KMS-11 (cell line): ENCODE data around the gene ZBTB32.

ENCODE experiments used
- H2AFZ ChIP-seq: fragments of 200-600 bp; sonication (generic); 2 replicates; pipeline ENCODE4 v1.6.1; 2016; ENCODE audit warnings: antibody characterized with exemption, mixed run types, low read depth
- H3K27ac ChIP-seq: fragments of 200-600 bp; sonication (generic); 2 replicates; pipeline ENCODE4 v1.6.1; 2016; ENCODE audit warnings: mild to moderate bottlenecking, mixed run types
- H3K27me3 ChIP-seq: fragments of 200-600 bp; sonication (generic); 2 replicates; pipeline ENCODE4 v1.6.1; 2017; ENCODE audit warnings: mild to moderate bottlenecking, low read depth, mixed run types, moderate library complexity; ENCODE audit not compliant: insufficient read depth
- H3K36me3 ChIP-seq: fragments of 200-600 bp; sonication (generic); 2 replicates; pipeline ENCODE4 v1.6.1; 2017; ENCODE audit warnings: mild to moderate bottlenecking, mixed run types; ENCODE audit not compliant: insufficient read depth
- H3K4me1 ChIP-seq: fragments of 200-600 bp; sonication (generic); 2 replicates; pipeline ENCODE4 v1.6.1; 2016; ENCODE audit warnings: mild to moderate bottlenecking, low read depth, mixed run types; ENCODE audit not compliant: poor library complexity, severe bottlenecking
- H3K4me2 ChIP-seq: fragments of 200-600 bp; sonication (generic); 2 replicates; pipeline ENCODE4 v1.7.0; 2016; ENCODE audit warnings: mild to moderate bottlenecking, mixed run types
- H3K4me3 ChIP-seq: fragments of 200-600 bp; sonication (generic); IDR thresholded peaks from 2 replicates; pipeline ENCODE4 v1.6.1; 2017; ENCODE audit warnings: low read depth, low read length, mixed read lengths; ENCODE audit not compliant: insufficient read depth
- H3K79me2 ChIP-seq: fragments of 200-600 bp; sonication (generic); 2 replicates; pipeline ENCODE4 v1.6.1; 2016; ENCODE audit warnings: low read depth, mixed run types; ENCODE audit not compliant: insufficient read depth
- H3K9ac ChIP-seq: fragments of 200-600 bp; sonication (generic); 2 replicates; pipeline ENCODE4 v1.6.1; 2016; ENCODE audit warnings: mild to moderate bottlenecking, mixed run types
- H4K20me1 ChIP-seq: fragments of 200-600 bp; sonication (generic); 2 replicates; pipeline ENCODE4 v1.6.1; 2016; ENCODE audit warnings: mild to moderate bottlenecking, mixed run types; ENCODE audit not compliant: insufficient read depth
- CTCF ChIP-seq: fragments of 200-600 bp; sonication (generic); conservative IDR thresholded peaks from 2 replicates; pipeline ENCODE4 v1.6.1; 2017; ENCODE audit warnings: low read depth, mild to moderate bottlenecking, antibody characterized with exemption, low read length, moderate library complexity, mixed read lengths

The ZBTB32 gene

GRCh38 chr19:35665604-35666003 lies 38.8 kb upstream of the ZBTB32 start:
- Histone ChIP-seq H3K36me3 (no peaks in the 10 kb centered on the region), H3K4me3 (no peak overlapping the region), H2AFZ (no peak overlapping the region), H3K79me2 (no peaks in the 10 kb centered on the region), H3K27ac (no peak overlapping the region), H3K4me1 (no peaks in the 10 kb centered on the region), H4K20me1 (no peaks in the 10 kb centered on the region), H3K4me2 (no peak overlapping the region), H3K9ac (no peak overlapping the region), H3K27me3 (peaks cover 33% of the 10 kb centered on the region; the same call in 1 of the 2 replicates)
- no peak for TF ChIP-seq CTCF

GRCh38 chr19:35666251-35666913 lies 38.0 kb upstream of the ZBTB32 start, which contains the start of gene UPK1A:
Gene UPK1A (plus strand): TSS chr19:35666517. CDS start chr19:35666813, 296 bp downstream.
- H3K36me3 ChIP-seq = no peaks in the 10 kb centered on the region
- TF ChIP-seq CTCF = no peak

GRCh38 chr19:35669566-35669965 lies 34.8 kb upstream of the ZBTB32 start:
- Histone ChIP-seq H3K27me3 (peaks cover 56% of the 10 kb centered on the region), H2AFZ (no peak overlapping the region)

More at GRCh38 chr19:35666251-35666913, 38.0 kb upstream of the ZBTB32 start, which contains the start of gene UPK1A:
- Histone ChIP-seq H2AFZ (no peak within 1 kb of the TSS), H3K4me2 (no peak within 1 kb of the TSS), H3K9ac (no peak within 1 kb of the TSS), H4K20me1 (no peaks in the 10 kb centered on the region), H3K4me3 (no peak within 1 kb of the TSS), H3K79me2 (no peaks in the 10 kb centered on the region), H3K27me3 (peaks cover 37% of the 10 kb centered on the region; the same call in 1 of the 2 replicates), H3K4me1 (no peaks in the 10 kb centered on the region), H3K27ac (no peak within 1 kb of the TSS)

GRCh38 chr19:35669974-35670373 lies 34.4 kb upstream of the ZBTB32 start:
- Histone ChIP-seq H3K4me3 (no peak overlapping the region), H3K4me1 (no peaks in the 10 kb centered on the region), H3K79me2 (no peaks in the 10 kb centered on the region), H4K20me1 (no peaks in the 10 kb centered on the region), H3K9ac (no peak overlapping the region), H3K4me2 (no peak overlapping the region), H2AFZ (no peak overlapping the region), H3K27ac (no peak overlapping the region), H3K36me3 (no peaks in the 10 kb centered on the region), H3K27me3 (peaks cover 58% of the 10 kb centered on the region)
- no peak for TF ChIP-seq CTCF

More at GRCh38 chr19:35669566-35669965, 34.8 kb upstream of the ZBTB32 start:
- no peak for TF ChIP-seq CTCF
- Histone ChIP-seq H3K4me3 (no peak overlapping the region), H3K4me2 (no peak overlapping the region), H3K9ac (no peak overlapping the region), H3K27ac (no peak overlapping the region), H4K20me1 (no peaks in the 10 kb centered on the region), H3K4me1 (no peaks in the 10 kb centered on the region), H3K79me2 (no peaks in the 10 kb centered on the region), H3K36me3 (no peaks in the 10 kb centered on the region)
